Activated CD4-positive, alpha-beta memory T cell treated with anti-CD3 and anti-CD28 coated beads, Interleukin-2, amount 10 ng/mL, durations not matched to agents 7 days and 5 days (primary cell): ENCODE results near the gene ST8SIA3. TPM values are rescaled to one million over a fixed set of nuclear protein-coding genes. Genes with fewer than 3 reads are reported as not detected.
"Not testable (repeated sequence)": the region's sequence is repeated elsewhere in the genome, so short reads cannot be mapped to it uniquely, and the experiment has no call there.

Source experiments
- CTCF ChIA-PET: fragments of 350-600 bp; sonication (Branson Sonifier 250); formaldehyde crosslinking; loops from one replicate; lab custom pipeline; 2021; ENCODE audit warnings: antibody characterized with exemption, inconsistent platforms; lab: Charles Lee
- POLR2A ChIA-PET: fragments of 350-600 bp; sonication (Branson Sonifier 250); formaldehyde crosslinking; loops from one replicate; lab custom pipeline; 2021; ENCODE audit warnings: antibody characterized with exemption; lab: Charles Lee
- DNase-seq: peaks from one replicate; pipeline ENCODE4 v3.0.0-alpha.2; 2020
- H3K27ac Mint-ChIP-seq: one replicate; pipeline ENCODE4 v1.8.0; 2021; ENCODE audit warnings: mild to moderate bottlenecking, mixed read lengths
- H3K27me3 Mint-ChIP-seq: one replicate; pipeline ENCODE4 v1.8.0; 2021; ENCODE audit warnings: mixed read lengths
- H3K36me3 Mint-ChIP-seq: one replicate; pipeline ENCODE4 v1.8.0; 2021; ENCODE audit warnings: low read depth, mixed read lengths
- H3K4me1 Mint-ChIP-seq: one replicate; pipeline ENCODE4 v1.8.0; 2021; ENCODE audit warnings: mixed read lengths
- H3K4me3 Mint-ChIP-seq: one replicate; pipeline ENCODE4 v1.8.0; 2021; ENCODE audit warnings: mild to moderate bottlenecking, mixed read lengths
- H3K9me3 Mint-ChIP-seq: one replicate; pipeline ENCODE4 v1.8.0; 2021; ENCODE audit warnings: mixed read lengths
- total RNA-seq, 2 experiments: library from RNA; stranded (reverse); gene quantifications; one replicate each; pipeline ENCODE4 v1.2.3, GENCODE V29; 2021

The ST8SIA3 gene
- total RNA-seq, 2 experiments from 2014 or later, result not detected

GRCh38 chr18:57390044-57390443 is 37.7 kb downstream of the ST8SIA3 start:
- Mint-ChIP-seq H3K4me3 (no peak overlapping the region), H3K27ac (no peak overlapping the region), H3K36me3 (no peaks in the 10 kb centered on the region), H3K4me1 (no peaks in the 10 kb centered on the region), H3K9me3 (no peaks in the 10 kb centered on the region), H3K27me3 (peaks cover 2% of the 10 kb centered on the region)
- no peak for DNase-seq
- CTCF ChIA-PET, result no interaction called here
- POLR2A ChIA-PET, result no interaction called here

GRCh38 chr18:57394749-57395148 is 42.4 kb downstream of the ST8SIA3 start:
- H3K27ac Mint-ChIP-seq, H3K9me3 Mint-ChIP-seq, POLR2A ChIA-PET, H3K27me3 Mint-ChIP-seq, CTCF ChIA-PET, H3K36me3 Mint-ChIP-seq, DNase-seq, H3K4me1 Mint-ChIP-seq, H3K4me3 Mint-ChIP-seq: not testable (repeated sequence)

GRCh38 chr18:57396831-57397230 is 44.5 kb downstream of the ST8SIA3 start:
- H3K4me3 Mint-ChIP-seq, H3K4me1 Mint-ChIP-seq, POLR2A ChIA-PET, H3K36me3 Mint-ChIP-seq, DNase-seq, H3K9me3 Mint-ChIP-seq, CTCF ChIA-PET, H3K27ac Mint-ChIP-seq, H3K27me3 Mint-ChIP-seq: not testable (repeated sequence)

DNA sequence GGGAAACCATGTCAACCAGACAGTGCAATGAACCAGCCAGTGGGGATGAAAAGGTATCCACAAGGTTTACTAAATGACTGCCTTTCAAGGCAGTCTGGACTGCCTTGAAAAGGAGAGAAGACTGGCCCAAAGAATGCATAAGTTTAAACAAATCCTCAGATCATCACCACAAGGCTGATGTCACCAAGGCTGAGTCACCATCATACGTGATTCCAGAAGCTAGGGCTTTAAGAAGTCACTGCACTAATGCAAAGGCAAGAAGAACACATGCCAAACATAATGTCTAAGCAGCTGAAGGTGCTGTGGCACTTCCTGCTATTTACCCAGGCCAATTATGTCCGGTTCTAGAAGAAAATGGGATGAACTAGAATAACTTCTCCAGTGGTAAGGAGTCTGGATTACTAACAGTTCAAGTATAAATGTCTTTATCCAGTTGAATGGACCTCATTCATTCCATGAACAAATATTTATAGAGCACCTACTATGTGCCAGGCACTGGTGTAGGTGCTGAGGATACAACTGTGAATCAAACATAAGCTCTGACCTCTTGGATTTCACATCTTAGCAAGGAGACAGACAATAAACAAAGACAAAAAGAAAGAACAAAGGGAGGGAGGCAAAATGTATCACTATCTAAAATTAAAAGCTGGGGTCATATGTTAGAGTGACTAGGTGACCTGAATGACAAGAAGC is 45.2 kb downstream of the ST8SIA3 start:
- H3K27ac Mint-ChIP-seq, result no peak overlapping the region
- H3K4me3 Mint-ChIP-seq, result no peak overlapping the region
- H3K36me3 Mint-ChIP-seq, result no peaks in the 10 kb centered on the region
- no peaks in the 10 kb centered on the region for H3K4me1 Mint-ChIP-seq
- CTCF ChIA-PET, result interaction anchor here (0.6 kb wide), 1 partner anchor 43 kb away, joined by 3 read pairs; no protein-coding TSS in a partner anchor
- DNase-seq, result no peak
- no peaks in the 10 kb centered on the region for H3K27me3 Mint-ChIP-seq
- H3K9me3 Mint-ChIP-seq, result no peaks in the 10 kb centered on the region
- POLR2A ChIA-PET, result no interaction called here

DNA sequence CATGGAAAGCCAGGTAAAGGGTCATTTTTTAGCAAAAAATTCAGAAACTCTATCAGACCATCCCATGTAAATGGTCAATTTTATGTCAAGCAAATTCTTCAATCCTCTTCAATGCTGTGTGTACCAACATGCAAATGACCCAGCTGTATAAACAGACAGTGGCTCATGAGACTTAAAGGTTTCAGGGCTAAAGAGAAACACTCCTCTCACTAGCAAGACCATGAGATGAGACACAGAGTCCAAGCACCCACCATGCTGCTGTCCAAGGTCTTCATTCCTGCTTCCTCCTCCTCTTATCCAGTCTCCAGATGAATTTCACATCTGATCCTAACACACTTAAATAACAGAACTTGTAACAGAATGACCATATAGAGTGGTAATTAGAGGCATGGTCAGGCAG is 52.0 kb downstream of the ST8SIA3 start:
- Mint-ChIP-seq H3K27me3 (peaks cover 4% of the 10 kb centered on the region), H3K4me3 (no peak overlapping the region), H3K27ac (no peak overlapping the region), H3K36me3 (no peaks in the 10 kb centered on the region), H3K9me3 (no peaks in the 10 kb centered on the region), H3K4me1 (no peaks in the 10 kb centered on the region)
- no peak for DNase-seq
- CTCF ChIA-PET, result no interaction called here
- POLR2A ChIA-PET, result no interaction called here

GRCh38 chr18:57409650-57410049 is 57.3 kb downstream of the ST8SIA3 start:
- DNase-seq, result no peak
- Mint-ChIP-seq H3K4me1 (no peaks in the 10 kb centered on the region), H3K9me3 (no peaks in the 10 kb centered on the region), H3K27ac (no peak overlapping the region), H3K4me3 (no peak overlapping the region), H3K36me3 (no peaks in the 10 kb centered on the region), H3K27me3 (peaks cover 8% of the 10 kb centered on the region)
- ChIA-PET POLR2A (no interaction called here), CTCF (no interaction called here)

- Mint-ChIP-seq H3K27ac (no peak overlapping the region), H3K4me1 (no peaks in the 10 kb centered on the region), H3K27me3 (peaks cover 11% of the 10 kb centered on the region), H3K36me3 (no peaks in the 10 kb centered on the region), H3K9me3 (no peaks in the 10 kb centered on the region), H3K4me3 (no peak overlapping the region)
- CTCF ChIA-PET, result no interaction called here
- POLR2A ChIA-PET, result no interaction called here
- DNase-seq, result no peak
These were observed 58.4 kb downstream of the ST8SIA3 start for GRCh38 chr18:57410749-57411148.

DNA sequence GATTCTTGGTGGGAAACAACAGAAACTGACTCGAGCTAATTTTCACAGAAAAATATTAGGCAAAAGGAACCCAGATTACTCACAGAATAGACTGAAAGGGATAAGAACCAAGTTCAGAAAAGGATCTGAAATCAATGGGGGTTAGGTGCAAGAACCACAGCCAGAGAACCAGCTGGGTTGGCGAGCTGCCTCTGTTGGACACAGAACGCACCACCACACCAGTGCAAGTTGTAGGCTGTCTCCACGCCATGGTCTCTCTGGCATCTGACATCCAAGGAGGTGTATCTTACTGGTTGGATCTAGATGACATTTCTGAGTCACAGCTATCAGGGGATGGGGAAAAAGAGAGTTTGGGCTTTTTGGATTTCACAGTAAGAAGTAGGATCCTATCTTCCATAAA is 64.2 kb downstream of the ST8SIA3 start:
- Mint-ChIP-seq H3K9me3 (no peaks in the 10 kb centered on the region), H3K4me3 (no peak overlapping the region), H3K36me3 (no peaks in the 10 kb centered on the region), H3K27me3 (peaks cover 10% of the 10 kb centered on the region), H3K27ac (no peak overlapping the region), H3K4me1 (no peaks in the 10 kb centered on the region)
- CTCF ChIA-PET, result no interaction called here
- no peak for DNase-seq
- POLR2A ChIA-PET, result no interaction called here

Other genes starting within 250 kb of the ST8SIA3 start
- not detected for gene BOD1L2, start 205.5 kb upstream of the ST8SIA3 start, total RNA-seq
- not detected for gene ONECUT2, start 82.8 kb downstream of the ST8SIA3 start, total RNA-seq
- gene FECH, start 234.1 kb downstream of the ST8SIA3 start, total RNA-seq, result 10 to 100 TPM; 14.4 to 18.1 TPM